CD4-positive, alpha-beta T cell treated with Interferon alpha-2 for 1 hour (primary cell): ENCODE results near the gene ATR.
"Not testable (repeated sequence)": the region's sequence is repeated elsewhere in the genome, so short reads cannot be mapped to it uniquely, and the experiment has no call there.

Experiments
- DNase-seq, 2 donors: peaks; one replicate each; pipeline ENCODE4 v3.0.0-alpha.2; 2020 to 2022

ATR gene

DNA sequence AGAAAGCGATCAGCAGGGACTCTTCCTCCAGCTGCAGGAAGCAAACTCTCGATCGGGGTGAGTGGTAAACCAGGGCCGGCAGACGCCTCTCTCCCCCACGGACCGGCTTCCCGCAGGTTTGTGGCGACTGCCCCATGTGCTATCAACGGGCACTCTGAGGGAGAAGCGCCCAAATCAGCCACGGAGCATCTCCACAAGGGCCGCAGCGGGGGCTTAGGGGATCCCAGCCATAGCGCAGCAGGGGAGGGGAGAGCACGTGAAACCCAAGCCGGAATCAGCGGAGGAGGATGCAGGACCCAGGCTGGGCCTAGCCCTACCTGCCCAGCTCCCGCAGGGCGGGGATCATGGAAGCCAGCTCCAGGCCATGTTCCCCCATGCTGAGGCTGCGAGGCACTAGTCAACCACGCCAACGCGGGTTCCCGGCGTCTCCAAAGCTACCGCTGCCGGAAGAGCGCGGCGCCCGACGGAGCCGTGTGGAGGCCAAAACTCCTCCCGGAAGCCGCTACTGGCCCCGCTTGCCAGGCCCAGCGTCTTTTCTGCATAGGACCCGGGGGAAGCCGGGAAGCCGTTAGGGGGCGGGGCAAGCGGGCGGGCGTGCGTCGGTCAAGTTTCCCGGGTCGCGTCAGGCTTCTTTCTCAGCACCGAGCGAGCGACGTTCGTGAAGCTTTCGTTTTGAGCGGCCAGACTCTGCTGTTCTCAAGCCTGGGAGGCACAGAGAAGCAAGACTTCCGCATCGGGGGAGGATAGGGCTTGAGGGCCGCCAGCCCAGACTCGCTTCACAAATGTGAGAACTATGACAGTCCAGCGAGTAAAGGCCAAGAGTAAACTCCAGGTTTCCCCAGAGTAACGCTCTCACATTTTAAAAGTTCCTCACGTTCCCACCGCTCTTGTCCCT lies at the start of gene ATR:
ATR (minus strand) TSS at position 405 of the 895 bp plus-strand sequence; CDS start at position 376, 29 bp downstream.
- peak; percentile 96 for DNase-seq

DNA sequence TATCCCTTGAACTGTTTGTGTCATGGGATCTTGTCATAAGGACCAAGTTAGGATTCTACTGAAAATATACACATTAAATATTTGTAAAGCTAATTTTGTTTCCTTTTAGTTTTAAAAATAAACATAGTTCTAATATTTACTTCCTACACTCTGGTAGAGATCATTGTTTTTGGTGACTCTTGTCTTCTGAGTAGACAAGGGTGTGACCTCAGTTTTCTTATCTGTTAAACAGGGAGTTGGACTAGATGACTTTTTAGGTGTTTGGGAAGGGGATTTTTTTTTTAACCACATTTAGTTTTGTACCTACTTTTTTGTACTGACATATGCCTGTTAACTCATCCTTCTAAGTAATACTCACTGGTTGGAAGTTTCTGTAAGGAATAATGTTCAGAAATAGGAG lies 48.4 kb upstream of the ATR start:
- DNase-seq, result no peak

DNA sequence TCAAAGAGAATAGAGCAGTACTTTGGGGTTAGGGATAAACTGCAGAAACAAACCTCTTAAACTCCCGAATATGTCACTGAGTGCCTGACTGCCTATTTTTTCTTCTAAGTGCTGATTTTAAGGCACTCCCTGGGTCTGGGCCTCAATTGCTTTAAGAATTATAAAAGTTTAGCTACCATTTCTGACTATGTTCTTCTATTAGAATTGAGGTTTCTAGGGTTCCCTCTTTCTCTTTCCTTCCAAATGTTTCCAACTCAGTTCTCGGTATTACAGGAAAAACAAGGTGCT lies 46.6 kb upstream of the ATR start:
- DNase-seq, result no peak

DNA sequence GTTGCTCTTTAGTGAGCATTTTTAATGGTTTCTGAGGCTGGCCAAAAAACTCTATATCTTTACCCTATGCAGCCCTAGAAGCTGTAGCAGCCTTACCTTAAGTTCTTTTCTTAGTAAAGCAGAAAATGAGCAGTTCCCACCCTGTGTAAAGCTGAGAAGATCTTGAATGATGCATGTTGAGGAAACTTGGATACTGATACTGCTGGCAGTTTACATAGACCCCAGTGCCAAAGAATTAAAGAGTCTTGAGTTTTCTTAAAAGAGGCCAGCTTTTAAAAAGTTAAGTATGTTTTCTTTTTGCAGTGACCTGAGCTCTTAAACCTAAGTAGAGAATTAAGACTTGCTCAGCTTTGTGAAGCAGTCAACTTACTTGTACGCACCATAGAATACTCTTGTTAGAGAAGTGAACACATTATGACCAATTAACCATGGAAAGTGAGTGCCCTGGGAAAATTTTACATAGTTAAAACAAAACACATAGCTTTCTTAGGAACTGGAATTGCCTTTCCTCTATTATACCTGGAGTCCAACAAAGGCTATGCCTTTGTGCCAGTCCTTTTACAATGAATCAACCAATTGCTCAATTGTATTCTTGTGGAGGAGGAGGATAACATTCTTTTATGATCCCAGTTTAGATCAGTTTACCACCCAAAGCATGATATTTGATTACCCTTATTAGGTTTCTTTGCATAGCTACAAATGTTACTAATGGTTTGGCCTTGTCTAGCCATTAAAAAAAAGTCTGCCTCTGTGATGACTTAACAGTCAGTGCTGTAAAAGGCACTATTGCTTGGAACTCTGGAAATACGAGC lies 46.0 kb upstream of the ATR start:
- no peak for DNase-seq

DNA sequence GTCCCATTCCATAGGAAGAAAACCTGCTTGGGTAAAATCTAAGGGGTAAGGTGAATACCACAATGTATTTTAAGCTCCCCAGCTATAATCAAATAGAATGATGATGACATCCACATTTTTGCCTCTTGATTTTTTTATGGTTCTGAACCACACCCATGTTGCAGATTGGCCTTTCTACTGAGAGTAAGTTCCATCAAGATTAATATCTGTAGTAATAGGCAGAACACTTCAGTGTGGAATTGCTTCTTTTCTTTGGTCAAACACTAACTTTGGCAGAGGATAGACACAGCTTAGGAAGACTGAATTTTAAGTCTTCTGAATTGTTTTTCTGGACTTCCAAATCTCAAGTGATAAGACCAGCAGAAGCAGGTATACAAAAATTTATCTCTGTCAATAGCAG lies 44.7 kb upstream of the ATR start:
- no peak for DNase-seq

DNA sequence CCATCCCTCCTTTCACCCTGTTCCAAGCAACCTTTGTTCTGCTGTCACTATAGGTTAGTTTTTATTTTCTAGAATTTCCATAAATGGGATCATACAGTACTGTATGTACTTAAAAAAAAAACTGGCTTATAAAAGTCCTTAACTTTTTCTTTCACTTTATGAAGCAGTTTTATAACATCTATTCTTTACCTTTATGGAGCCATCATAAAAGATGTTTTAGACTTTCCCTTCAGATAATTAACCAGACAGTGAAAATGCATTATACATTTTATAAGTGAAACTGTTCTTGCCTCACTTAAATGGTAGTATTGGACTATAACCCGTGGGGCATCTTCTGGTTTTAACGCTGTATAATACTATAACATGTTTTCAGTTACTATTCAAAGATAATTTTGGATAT lies 43.9 kb upstream of the ATR start:
- DNase-seq, result no peak

DNA sequence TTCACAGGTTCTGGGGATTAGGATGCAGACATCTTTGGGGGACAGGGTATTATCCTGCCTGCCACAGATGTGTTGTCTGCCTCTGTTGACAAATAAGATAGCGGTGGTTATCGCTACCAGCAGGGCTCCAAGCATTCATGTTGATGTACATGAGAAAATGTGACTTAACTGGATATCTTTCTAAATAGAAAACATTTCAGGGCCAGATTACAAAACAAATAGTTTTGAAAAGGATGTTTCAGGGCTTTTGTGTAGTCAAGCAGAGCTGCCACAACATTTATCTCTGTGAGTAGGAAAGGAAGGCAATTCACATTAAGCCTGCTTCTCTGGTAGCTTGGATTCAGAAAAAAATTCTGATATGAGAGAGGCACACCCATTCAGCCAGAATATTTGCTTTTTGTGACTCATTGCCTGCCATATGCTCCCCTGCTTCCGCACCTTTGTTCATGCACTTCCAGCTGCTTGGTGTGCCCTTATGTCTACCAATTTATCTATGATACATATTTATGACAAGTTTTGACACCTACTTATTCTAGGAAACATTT lies 40.5 kb upstream of the ATR start:
- no peak for DNase-seq

DNA sequence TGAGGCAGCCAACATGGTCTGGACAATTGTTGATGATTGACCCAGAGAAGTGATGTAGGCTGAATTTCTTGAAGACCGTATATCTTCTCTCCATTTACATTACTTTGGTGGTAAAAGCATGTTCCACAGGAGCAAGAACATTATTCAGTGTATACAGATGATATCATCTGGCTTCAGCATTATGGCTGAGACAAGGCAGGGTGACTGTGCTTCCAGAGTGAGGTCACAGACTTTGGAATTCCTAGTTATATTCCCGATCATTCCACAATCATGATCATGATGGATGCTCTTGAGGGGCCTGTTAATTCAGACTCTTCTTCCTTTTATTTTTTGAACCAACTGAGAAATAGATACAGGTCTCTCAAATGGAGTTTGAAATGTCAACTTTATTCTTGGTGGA lies 36.6 kb upstream of the ATR start:
- no peak for DNase-seq

DNA sequence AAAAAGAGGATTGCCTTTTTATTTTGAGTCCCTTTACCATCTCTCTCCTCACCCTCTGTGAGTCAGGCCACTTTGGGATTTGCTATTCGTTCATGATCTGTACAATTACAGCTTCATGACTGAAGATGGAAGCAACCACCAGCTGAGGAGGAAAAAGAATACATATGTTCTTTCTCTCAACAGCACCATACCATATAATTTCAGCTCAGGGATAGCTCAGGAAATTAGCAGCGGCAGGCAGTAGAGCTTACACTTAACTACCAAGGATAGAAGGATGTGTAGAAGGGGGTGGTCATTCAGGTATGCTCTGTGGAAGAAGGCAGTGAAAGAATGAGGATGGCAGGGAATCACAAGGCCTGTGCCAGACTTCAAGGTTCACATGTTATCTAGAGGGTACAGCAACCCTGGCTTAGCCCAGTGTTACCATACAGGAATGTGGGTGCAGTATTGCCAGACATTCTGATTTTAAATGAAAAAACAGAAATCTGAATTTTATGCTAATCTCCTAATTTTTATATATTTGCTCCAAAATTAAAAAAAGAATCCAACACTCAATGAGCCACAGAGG lies 35.6 kb upstream of the ATR start:
- DNase-seq, result no peak

DNA sequence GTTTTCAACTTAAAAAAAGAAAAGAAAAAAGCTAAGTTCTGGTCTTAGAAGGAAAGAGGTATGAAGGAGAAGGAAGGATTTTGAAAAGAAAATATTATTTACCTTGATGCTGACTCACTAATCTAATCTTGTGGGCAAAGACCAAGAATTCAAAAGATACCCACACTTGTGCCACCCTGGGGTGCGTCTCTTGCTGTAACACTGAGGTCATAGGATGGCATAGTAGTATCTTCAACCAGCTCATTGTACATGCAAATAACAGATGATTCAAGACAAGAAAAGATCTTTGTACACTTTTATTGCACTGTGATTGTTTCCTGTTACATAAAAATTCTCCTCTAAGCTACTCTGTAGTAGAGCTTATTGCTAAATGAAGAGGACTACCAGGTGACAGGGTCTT lies 35.0 kb upstream of the ATR start:
- DNase-seq, result no peak

DNA sequence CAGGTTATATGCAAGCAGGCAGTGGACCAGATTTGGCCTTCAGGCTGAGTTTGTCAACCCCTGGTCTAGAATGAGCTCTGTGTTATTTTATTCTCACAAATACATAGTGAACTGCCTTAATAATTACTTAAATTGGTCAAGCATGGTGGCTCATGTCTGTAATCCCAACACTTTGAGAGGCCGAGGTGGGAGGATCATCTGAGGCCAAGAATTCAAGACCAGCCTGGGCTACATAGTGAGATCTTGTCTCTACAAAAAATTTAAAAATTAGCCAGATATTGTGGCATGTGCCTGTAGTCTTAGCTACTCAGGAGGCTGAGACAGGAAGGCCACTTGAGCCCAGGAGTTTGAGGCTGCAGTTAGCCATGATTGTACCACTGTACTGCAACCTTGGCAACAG lies 32.7 kb upstream of the ATR start:
- DNase-seq, result no peak

DNA sequence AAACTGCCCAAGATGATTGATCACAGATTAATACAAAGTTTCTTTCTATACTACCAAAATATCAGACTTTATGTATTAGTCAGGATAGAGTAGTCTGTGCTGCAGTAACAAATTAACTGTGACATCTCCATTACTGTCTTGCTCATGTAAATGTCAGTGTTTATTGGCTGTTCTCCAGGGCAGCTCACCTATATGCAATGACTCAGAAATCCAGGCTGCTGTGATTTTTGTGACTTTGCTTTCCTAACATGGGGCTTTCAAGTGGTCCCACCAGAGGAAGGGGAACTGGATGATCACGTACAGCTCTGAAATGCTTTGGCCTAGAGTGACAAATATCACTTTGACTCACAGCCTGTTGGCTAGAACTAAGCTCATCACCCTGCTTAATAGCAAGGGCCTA lies 30.6 kb upstream of the ATR start:
- DNase-seq, result no peak

DNA sequence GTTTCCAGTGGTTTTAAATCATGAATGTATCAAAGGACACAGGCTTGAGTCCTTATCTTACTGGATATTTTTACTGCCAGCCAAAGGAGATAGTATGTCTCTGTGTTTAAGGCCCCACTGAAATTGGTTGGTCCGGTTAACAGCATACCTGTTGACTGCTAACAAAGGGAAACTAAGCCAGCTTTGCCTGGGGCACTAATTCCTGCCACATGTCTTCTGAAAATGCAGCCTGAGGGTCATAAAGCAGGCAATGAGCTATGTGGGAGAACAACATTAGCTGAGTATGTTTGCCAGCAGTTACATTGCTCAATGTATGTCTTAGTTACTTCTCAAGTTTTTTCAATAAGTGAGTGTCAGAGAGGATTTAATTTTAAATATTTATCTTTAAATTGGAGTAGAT lies 30.1 kb upstream of the ATR start:
- no peak for DNase-seq

DNA sequence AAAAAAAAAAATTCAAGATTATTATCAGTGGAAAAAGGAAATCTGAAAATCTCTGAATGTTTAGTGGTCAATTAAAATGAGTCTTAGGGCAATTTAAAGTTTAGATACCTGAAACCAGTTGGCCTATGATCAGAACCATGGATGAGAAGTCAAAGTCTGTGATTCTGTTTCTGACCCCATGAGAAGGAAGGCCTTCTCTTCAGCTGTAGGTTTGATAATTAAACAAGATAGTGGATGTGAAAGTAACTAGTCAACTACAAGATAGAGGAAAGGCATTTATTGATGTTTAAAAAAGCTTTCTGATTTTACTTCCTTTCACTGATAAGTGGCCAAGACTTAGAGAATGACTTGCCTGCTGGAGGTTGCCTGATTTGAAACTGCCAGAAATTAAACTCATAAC lies 26.4 kb upstream of the ATR start:
- DNase-seq, result no peak

DNA sequence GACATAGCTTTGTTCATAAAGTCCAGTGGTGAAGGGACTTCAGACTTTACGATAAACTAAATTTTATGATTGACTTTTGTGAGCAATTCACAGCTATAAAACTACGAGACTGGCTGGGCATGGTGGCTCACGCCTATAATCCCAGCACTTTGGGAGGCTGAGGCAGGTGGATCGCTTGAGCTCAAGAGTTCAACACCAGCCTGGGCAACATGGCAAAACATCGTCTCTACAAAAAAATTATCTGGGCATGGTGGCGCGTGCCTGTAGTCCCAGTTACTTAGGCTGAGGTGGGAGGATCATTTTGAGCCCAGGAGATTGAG lies 24.8 kb upstream of the ATR start:
- DNase-seq, result not testable (repeated sequence)

DNA sequence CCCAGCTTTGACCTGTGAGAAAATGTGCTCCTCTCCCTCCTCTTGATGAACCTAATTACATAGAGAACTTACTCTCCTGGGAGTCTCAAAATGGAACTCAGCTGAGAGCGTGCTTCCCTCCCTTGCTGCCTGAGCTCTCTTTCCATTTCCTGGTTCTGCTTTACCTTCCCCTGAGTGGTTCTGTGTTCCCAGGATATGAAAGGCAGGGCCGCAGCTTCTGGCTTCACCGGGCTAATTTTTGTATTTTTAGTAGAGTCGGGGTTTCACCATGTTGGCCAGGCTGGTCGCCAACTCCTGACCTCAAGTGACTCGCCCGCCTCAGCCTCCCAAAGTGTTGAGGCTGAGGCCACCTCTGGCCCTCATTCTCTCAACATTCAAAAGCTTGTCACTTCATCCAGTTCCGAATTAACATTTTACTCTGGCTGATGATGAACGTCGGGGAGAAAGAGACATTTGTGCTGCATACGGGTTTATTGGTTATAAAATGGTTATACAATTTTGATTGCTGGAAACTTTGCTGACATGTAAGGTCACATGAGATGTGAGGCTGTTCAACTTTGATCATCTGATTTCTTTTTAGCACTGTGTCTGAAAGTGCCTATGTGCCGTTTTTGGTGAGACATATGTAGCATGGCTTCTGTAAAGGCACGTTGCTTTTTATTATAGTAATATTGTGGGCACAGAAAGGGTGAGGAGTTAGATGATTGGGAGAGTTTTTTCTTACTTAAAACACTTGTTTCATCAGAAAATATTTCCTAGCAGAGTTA lies 24.3 kb upstream of the ATR start:
- DNase-seq, result no peak

DNA sequence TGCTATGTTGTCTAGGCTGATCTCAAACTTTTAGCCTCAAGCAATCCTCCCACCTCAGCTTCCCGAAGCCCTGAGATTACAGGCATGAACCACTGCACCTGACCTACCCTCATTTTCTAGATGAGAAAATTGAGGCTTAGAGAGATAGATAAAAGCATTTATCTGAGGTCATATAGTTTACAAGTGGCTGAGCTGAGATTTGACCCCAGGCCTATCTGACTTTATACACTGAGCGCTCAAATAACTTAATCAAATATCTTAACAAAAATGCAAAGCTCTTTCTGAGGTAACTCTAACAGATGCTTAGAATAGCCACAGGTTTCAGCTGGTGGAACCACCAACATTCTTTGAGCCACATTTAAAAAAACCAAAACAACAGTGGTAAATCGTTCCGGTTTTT lies 23.2 kb upstream of the ATR start:
- DNase-seq, result no peak

DNA sequence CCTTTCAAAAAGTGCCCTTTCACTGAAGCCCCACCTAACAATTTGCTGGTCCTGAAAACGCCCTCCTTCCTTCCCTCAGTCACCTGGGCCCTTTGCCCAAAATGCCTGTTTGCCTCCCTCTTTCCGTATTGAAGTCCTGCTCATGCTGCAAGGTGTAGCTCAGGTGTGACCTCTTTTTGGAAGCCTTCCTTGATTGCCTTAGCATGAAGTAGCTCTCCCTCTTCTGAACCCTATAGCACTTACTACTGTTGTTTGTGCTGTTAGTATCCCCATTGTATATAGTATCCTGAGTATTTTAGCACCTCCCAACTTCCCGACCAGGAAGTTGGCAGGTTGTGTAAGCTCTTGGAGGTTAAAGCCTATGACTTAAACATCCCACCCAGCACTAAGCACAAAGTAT lies 19.4 kb upstream of the ATR start:
- no peak for DNase-seq

DNA sequence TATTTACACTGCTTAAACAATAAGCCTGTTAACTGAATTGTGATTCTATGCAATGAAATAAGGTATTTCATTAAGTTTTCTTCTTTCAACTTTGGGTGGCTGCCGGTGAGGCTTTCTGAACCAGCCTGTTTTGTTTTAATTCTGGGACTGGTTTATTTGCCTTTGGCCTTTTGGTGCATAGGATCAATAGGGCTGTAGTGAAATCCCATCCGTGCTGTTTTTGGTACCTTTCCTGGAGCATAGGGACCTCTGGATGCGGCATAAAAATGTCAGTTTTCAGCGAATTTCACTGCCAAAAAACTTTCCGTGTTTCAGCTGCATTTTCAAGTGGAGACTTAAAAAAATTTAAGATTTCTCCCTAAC lies 18.2 kb upstream of the ATR start:
- DNase-seq, result no peak

DNA sequence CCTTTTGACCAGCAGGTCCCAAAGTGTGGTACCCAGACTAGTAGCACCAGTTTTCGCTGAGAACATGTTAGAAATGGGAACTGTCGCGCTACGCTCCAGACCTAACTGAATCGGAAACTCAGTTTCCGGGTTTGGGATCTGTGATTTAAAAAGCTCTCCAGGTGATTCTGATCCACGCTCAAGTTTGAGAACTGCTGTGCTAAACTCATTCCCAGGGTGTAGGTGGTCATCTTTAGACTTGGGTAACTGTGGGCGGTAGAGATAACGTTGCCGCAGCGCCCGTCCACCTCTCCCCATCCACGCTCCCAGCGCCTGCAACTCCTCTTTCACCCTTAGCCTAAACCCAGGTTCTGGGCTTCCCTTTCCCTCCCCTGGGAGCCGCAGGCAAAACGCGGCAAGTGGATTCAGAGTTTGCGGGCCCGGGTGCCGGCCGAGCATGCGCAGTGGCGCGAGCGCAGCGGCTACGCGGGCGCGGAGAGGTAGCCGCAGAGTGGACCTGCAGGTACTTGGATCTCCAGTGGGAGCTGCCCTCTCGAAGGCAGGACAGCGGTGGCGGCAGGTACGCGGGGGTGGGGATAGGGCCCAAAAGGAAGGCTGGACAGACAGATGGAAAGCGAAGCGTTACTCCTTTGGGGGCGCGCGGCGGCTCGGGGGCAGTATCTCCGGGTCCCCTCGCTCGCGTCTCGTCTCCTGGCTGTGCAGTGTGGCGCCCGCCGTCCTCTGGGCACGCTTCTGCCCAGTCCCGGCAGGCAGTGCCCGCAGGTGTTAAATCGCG lies 17.6 kb upstream of the ATR start, which contains the start of gene PLS1:
PLS1 (plus strand) TSS at position 443 of the 775 bp plus-strand sequence. CDS start 67,845 bp downstream, outside the sequence.
- peak; percentile 83 to 92 for DNase-seq

DNA sequence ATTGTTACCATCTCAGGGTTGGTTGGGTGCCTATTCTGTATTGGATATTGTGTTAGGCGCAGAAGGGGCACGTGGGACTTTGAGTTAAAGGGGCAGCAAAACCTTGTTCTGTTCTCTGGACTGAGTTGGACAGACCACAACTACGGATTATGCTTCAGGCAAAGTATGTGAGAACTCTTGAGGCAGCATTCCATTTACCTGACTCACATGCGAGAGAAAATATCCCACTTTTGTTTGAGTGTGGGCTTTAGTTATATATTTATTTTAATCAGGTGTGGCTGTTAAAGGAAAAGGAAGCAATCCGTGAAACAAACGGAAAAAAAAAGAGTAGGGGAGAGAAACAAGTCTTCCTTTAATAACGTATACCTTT lies 17.0 kb upstream of the ATR start:
- DNase-seq, result no peak

DNA sequence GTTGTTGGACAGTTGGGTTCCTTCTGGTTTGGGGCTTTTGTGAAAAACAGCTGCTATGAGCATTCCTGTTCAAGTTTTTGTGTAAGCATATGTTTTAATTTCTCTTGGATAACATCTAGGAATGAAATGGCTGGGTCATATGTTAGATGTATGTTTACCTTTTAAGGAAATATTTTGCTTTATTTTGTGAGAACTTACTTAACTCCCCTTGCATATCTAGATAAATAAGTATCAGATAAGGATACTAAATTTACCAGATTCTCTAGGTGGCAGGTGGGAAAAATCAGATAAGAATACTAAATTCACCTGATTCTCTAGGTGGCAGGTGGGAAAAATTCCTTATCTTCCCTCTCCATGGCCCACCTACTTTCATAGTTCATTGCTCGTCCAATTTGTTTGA lies 16.6 kb upstream of the ATR start:
- no peak for DNase-seq
